GM12878 (cell line): Measurements from ENCODE around the gene RIN1. TPM values are rescaled to one million over a fixed set of nuclear protein-coding genes. Genes with fewer than 3 reads are reported as not detected.

Experiments used
- ATAC-seq: fragments of 200-7000 bp; cut with Tn5 transposase; 3 replicates; pipeline ENCODE4 v1.9.1; 2020; ENCODE audit warnings: mild to moderate bottlenecking, moderate library complexity
- BruUV-seq: library from RNA; stranded (reverse); fragments of 400-500 nt; replicated peaks from 2 replicates; lab custom pipeline; 2021; lab: Mats Ljungman, UMichigan
- CTCF ChIA-PET: fragments of 300-600 bp; sonication (Branson Sonifier 250); formaldehyde crosslinking; extraction: SDS; loops from one replicate; lab custom pipeline; 2021; ENCODE audit warnings: inconsistent platforms; lab: Yijun Ruan, JAX
- POLR2A ChIA-PET: fragments of 350-600 bp; formaldehyde crosslinking; extraction: SDS; loops from one replicate; lab custom pipeline; 2021; ENCODE audit warnings: inconsistent platforms; lab: Charles Lee
- RAD21 ChIA-PET: fragments of 300-600 bp; sonication (Branson Sonifier 250); formaldehyde crosslinking; loops from one replicate; lab custom pipeline; 2023; ENCODE audit warnings: antibody characterized with exemption; ENCODE audit not compliant: unreplicated experiment; lab: Charles Lee
- SMC1A ChIA-PET: fragments of 300-600 bp; sonication (Branson Sonifier 250); formaldehyde crosslinking; loops from one replicate; lab custom pipeline; 2023; ENCODE audit not compliant: unreplicated experiment, uncharacterized antibody; lab: Charles Lee
- DNase-seq: peaks from one replicate; pipeline ENCODE4 v3.0.0-alpha.2; 2011; ENCODE audit warnings: low read depth, low spot score
- FAIRE-seq: peaks from 3 replicates; lab custom pipeline; 2011; peaks lifted over from hg19 to GRCh38; lab: Jason Lieb, UNC
- H2AFZ ChIP-seq: 2 replicates; pipeline ENCODE4 v1.6.0; 2011; ENCODE audit warnings: low read depth, low read length, control low read depth; ENCODE audit not compliant: control insufficient read depth
- H3K27ac ChIP-seq: 2 replicates; pipeline ENCODE4 v1.5.1; 2011; ENCODE audit warnings: control low read depth; ENCODE audit not compliant: control insufficient read depth, insufficient read depth
- H3K27me3 ChIP-seq, 2 experiments: replicated peaks in 1 of 2; 2 replicates each; pipeline versions ENCODE4 v1.6.0 to v1.6.1; 2011; ENCODE audit warnings: low read length in 1 of 2; ENCODE audit not compliant: control insufficient read depth in 2 of 2, insufficient read depth in 2 of 2
- H3K36me3 ChIP-seq, 2 experiments: 2 replicates each; pipeline ENCODE4 v1.5.1; 2011; ENCODE audit warnings: low read length in 1 of 2; ENCODE audit not compliant: control insufficient read depth in 2 of 2, insufficient read depth in 2 of 2
- H3K4me1 ChIP-seq: 2 replicates; pipeline ENCODE4 v1.6.1; 2011; ENCODE audit warnings: mild to moderate bottlenecking, low read length, moderate library complexity, mixed read lengths; ENCODE audit not compliant: control insufficient read depth, insufficient read depth
- H3K4me2 ChIP-seq: 2 replicates; pipeline ENCODE4 v1.6.0; 2011; ENCODE audit warnings: control low read depth; ENCODE audit not compliant: control insufficient read depth, insufficient read depth
- H3K4me3 ChIP-seq: fragments of 200-600 bp; sonication (generic); 2 replicates; pipeline ENCODE4 v1.5.1; 2016
- H3K79me2 ChIP-seq: 2 replicates; pipeline ENCODE4 v1.6.0; 2011; ENCODE audit warnings: low read length; ENCODE audit not compliant: control insufficient read depth, insufficient read depth
- H3K9ac ChIP-seq: 2 replicates; pipeline ENCODE4 v1.8.0; 2011; ENCODE audit warnings: low read length, control low read depth, mixed read lengths; ENCODE audit not compliant: control insufficient read depth, insufficient read depth
- H3K9me3 ChIP-seq: replicated peaks from 3 replicates; pipeline ENCODE4 v1.5.1; 2011; ENCODE audit warnings: mild to moderate bottlenecking, low read length; ENCODE audit not compliant: control insufficient read depth, insufficient read depth
- H4K20me1 ChIP-seq: 2 replicates; pipeline ENCODE4 v1.6.0; 2011; ENCODE audit not compliant: control insufficient read depth, insufficient read depth
- ATF7 ChIP-seq: fragments of 450-650 bp; IDR thresholded peaks from 2 replicates; pipeline ENCODE4 v1.6.1; 2016; ENCODE audit warnings: low read depth, mild to moderate bottlenecking
- BHLHE40 ChIP-seq, 2 experiments: fragments of 450-650 bp in 1 of 2; IDR thresholded peaks; 2 replicates each; pipeline ENCODE4 v1.6.1; 2011 to 2017; ENCODE audit warnings: low read depth in 2 of 2, borderline replicate concordance in 1 of 2, improper control_type of control experiment in 1 of 2, low read length in 1 of 2, mild to moderate bottlenecking in 1 of 2
- CEBPZ ChIP-seq: fragments of 150-350 bp; IDR thresholded peaks from 2 replicates; pipeline ENCODE4 v1.6.1; 2016; ENCODE audit warnings: low read depth, low read length
- HDGF ChIP-seq: fragments of 450-650 bp; IDR thresholded peaks from 2 replicates; pipeline ENCODE4 v1.6.1; 2016; ENCODE audit warnings: antibody characterized with exemption
- IRF5 ChIP-seq: fragments of 450-650 bp; IDR thresholded peaks from 2 replicates; pipeline ENCODE4 v1.6.1; 2017; ENCODE audit warnings: borderline replicate concordance
- JUND ChIP-seq: IDR thresholded peaks from 2 replicates; pipeline ENCODE4 v1.6.1; 2012; ENCODE audit warnings: low read depth, mild to moderate bottlenecking, low read length, improper control_type of control experiment, moderate library complexity
- PML ChIP-seq: IDR thresholded peaks from 2 replicates; pipeline ENCODE4 v1.6.1; 2012; ENCODE audit warnings: low read length, inconsistent platforms
- SMC3 ChIP-seq: IDR thresholded peaks from 2 replicates; pipeline ENCODE4 v1.6.1; 2011; ENCODE audit warnings: low read length, improper control_type of control experiment, borderline replicate concordance
- SREBF1 ChIP-seq: IDR thresholded peaks from 2 replicates; pipeline ENCODE4 v1.6.1; 2012; ENCODE audit warnings: mild to moderate bottlenecking, low read length
- SUZ12 ChIP-seq: fragments of 200-600 bp; sonication (generic); IDR thresholded peaks from one replicate; pipeline ENCODE4 v1.6.1; 2018; ENCODE audit warnings: antibody characterized with exemption, mild to moderate bottlenecking; ENCODE audit not compliant: unreplicated experiment
- TAF1 ChIP-seq: IDR thresholded peaks from 2 replicates; pipeline ENCODE4 v1.6.1; 2011; ENCODE audit warnings: mild to moderate bottlenecking, low read depth, low read length, borderline replicate concordance
- TCF12 ChIP-seq: IDR thresholded peaks from 2 replicates; pipeline ENCODE4 v1.6.1; 2011; ENCODE audit warnings: low read depth, mild to moderate bottlenecking, low read length
- WRNIP1 ChIP-seq: IDR thresholded peaks from 2 replicates; pipeline ENCODE4 v1.6.1; 2011; ENCODE audit warnings: low read depth, low read length, improper control_type of control experiment, borderline replicate concordance
- ZNF384 ChIP-seq: IDR thresholded peaks from 2 replicates; pipeline ENCODE4 v1.6.1; 2012; ENCODE audit warnings: low read depth, mild to moderate bottlenecking, low read length, improper control_type of control experiment, borderline replicate concordance
- WGBS: methylation state at CpG from one replicate; pipeline ENCODE4 v1.1.6; 2016; ENCODE audit warnings: low lambda C conversion rate; ENCODE audit not compliant: insufficient replicate concordance, insufficient coverage; ENCODE audit errors: missing lambda C conversion rate; 5-methylcytosine and 5-hydroxymethylcytosine counted together
- in situ Hi-C: fragments of 300-500 bp; cut with MboI; formaldehyde crosslinking; loops from 9 replicates; pipeline ENCODE4 v1.14.3; 2018; ENCODE audit warnings: mixed read lengths
- intact Hi-C: fragments of 100-400 bp; cut with micrococcal nuclease; formaldehyde crosslinking; loops from one replicate; pipeline ENCODE4 v1.14.2; 2022; ENCODE audit not compliant: unreplicated experiment
- polyA plus RNA-seq, 11 experiments: library from polyadenylated mRNA; depleted of rRNA in 4 of 11; unstranded in 6 of 11; stranded (reverse) in 5 of 11; fragments of >200 nt; fragmentation: Nextera tagmentation in 4 of 11; fragmentation: Illumina TruSeq in 1 of 11; extraction: Ambion mirVana in 4 of 11; extraction: Trizol in 1 of 11; gene quantifications; 1 replicate in 1 of 11; 2 replicates in 10 of 11; pipeline versions ENCODE4 v1.2.1 to v1.2.3, GENCODE V29; 2011 to 2016; ENCODE audit warnings: inconsistent platforms in 2 of 11, missing spikeins in 2 of 11, low read depth in 1 of 11
- total RNA-seq, 4 experiments: library from RNA; depleted of rRNA in 3 of 4; stranded (reverse); fragments of >200 nt in 3 of 4; fragmentation: Illumina TruSeq in 1 of 4; extraction: Trizol in 1 of 4; gene quantifications; 2 replicates each; pipeline versions ENCODE4 v1.2.1 to v1.2.3, GENCODE V29; 2013 to 2021

RIN1 gene
- total and polyA plus RNA-seq, 10 of the 15 experiments (the other 5 are each of a cell fraction or from before 2014, with no cell fraction given): 0.04 to 0.69 (median 0.22) TPM; not detected in 1

- no peaks in the 10 kb centered on the region for H4K20me1 ChIP-seq
- H3K4me1 ChIP-seq: peaks cover 18% of the 10 kb centered on the region
- ChIA-PET SMC1A (interaction anchor here (0.7 kb wide), 1 partner anchor 13 kb away, joined by 3 read pairs; no protein-coding TSS in a partner anchor), POLR2A (no interaction called here), RAD21 (no interaction called here), CTCF (interaction anchor here (1.5 kb wide), 1 partner anchor 10 kb away, joined by 6 read pairs; no protein-coding TSS in a partner anchor)
- no peak for FAIRE-seq
- no peak overlapping the region for H3K4me3 ChIP-seq
- TF ChIP-seq CEBPZ: no peak
- no peak for TF ChIP-seq SMC3
- no peak for TF ChIP-seq WRNIP1
- no peak for TF ChIP-seq PML
- no peak for TF ChIP-seq JUND
- TF ChIP-seq ATF7: no peak
- TF ChIP-seq SUZ12: no peak
- no peak for TF ChIP-seq SREBF1
- TF ChIP-seq TCF12: no peak
- TF ChIP-seq HDGF: no peak
- no peak for TF ChIP-seq TAF1
- no peak for TF ChIP-seq BHLHE40 (IDR thresholded peaks at IDR 0.05; ENCODE audit: borderline replicate concordance in 1 of 2, low read depth in 2 of 2, low read length in 1 of 2)
- TF ChIP-seq ZNF384: no peak
- no peak for TF ChIP-seq IRF5
- no peaks in the 10 kb centered on the region; the same call in 2 of the 3 replicates for H3K9me3 ChIP-seq
- no peak overlapping the region for H3K9ac ChIP-seq
- DNase-seq: no peak
- intact Hi-C loops (no loop called here), in situ Hi-C loops (no loop called here)
- H3K27me3 ChIP-seq: no peaks in the 10 kb centered on the region; a peak in 1 of 4 replicates
- no peak for ATAC-seq
- H3K27ac ChIP-seq: no peak overlapping the region
- H2AFZ ChIP-seq: no peak overlapping the region
- H3K4me2 ChIP-seq: no peak overlapping the region
- H3K79me2 ChIP-seq: no peaks in the 10 kb centered on the region
- no peaks in the 10 kb centered on the region for H3K36me3 ChIP-seq
- BruUV-seq: no TSS peak
- 85% methylated on average over 51 of the region's 52 CpGs for WGBS
Observed at GRCh38 chr11:66315921-66316811, 20.1 kb downstream of the RIN1 start.
